ENCODE measurements around the gene ARID3A. TPM values are rescaled to one million over a fixed set of nuclear protein-coding genes. Genes with fewer than 3 reads are reported as not detected.

ARID3A gene
- total and polyA plus RNA-seq, 2 of the 8 experiments (the other 6 are each of a cell fraction or from before 2014, with no cell fraction given) = 40.5 to 77.4 TPM

- ChIA-PET POLR2A (ENCODE audit: partially characterized antibody) (interaction anchor here (1.2 to 6.4 kb wide), 7 partner anchors 9 to 71 kb away, joined by 3 to 62 read pairs (median 5); partner anchors contain the start of genes ABCA7 and CNN2), CTCF (ENCODE audit: partially characterized antibody) (interaction anchor here (0.6 to 2.3 kb wide), 7 partner anchors 9 to 149 kb away, joined by 3 to 5 read pairs (median 3); partner anchors contain the start of gene WDR18)
- H3K23ac ChIP-seq (ENCODE audit: insufficient read length) = no peak overlapping the region
- no peak overlapping the region for H2BK20ac ChIP-seq (ENCODE audit: low read length)
- peaks cover 32 to 46% of the 10 kb centered on the region in 2 experiments for H4K20me1 ChIP-seq (replicated peaks in 1 of 2; ENCODE audit: control insufficient read depth in 1 of 2, insufficient read depth in 2 of 2, low read length in 2 of 2)
- peak overlapping the region; percentile 22; the same call in 1 of the 2 replicates for H4K8ac ChIP-seq (ENCODE audit: extremely low read depth, insufficient read depth, low read length)
- H3K79me1 ChIP-seq (ENCODE audit: low read depth, low read length) = peaks cover 17% of the 10 kb centered on the region
- no peak overlapping the region for H3K4ac ChIP-seq (replicated peaks; ENCODE audit: insufficient read length, low read depth, low read length)
- H2BK120ac ChIP-seq (replicated peaks; ENCODE audit: low read depth, low read length) = no peak overlapping the region
- no peak overlapping the region for H3K9ac ChIP-seq (replicated peaks in 1 of 4; ENCODE audit: extremely low read depth in 1 of 4, low read depth in 3 of 4, low read length in 3 of 4)
- no peak overlapping the region for H3K27ac ChIP-seq (ENCODE audit: low read depth, low read length)
- 92% methylated on average over 46 of the region's 49 CpGs; no CpG with 5 or more reads in 1 of the 2 experiments for WGBS, 2 experiments (ENCODE audit: extremely low coverage in 1 of 2, insufficient coverage in 1 of 2, insufficient read length in 1 of 2, insufficient replicate concordance in 2 of 2, low coverage in 1 of 2, low lambda C conversion rate in 2 of 2, missing lambda C conversion rate in 1 of 2)
- no peak overlapping the region for H4K91ac ChIP-seq (replicated peaks; ENCODE audit: insufficient read length, low read length)
- H3K79me2 ChIP-seq (ENCODE audit: control insufficient read depth in 1 of 2, insufficient read depth in 2 of 2, low read length in 2 of 2) = peaks cover 24 to 64% of the 10 kb centered on the region in 2 experiments; a peak in 3 of 4 replicates
- DNase-seq (ENCODE audit: low read depth in 1 of 2, low spot score in 2 of 2) = no peak
- no peak overlapping the region for H3K4me2 ChIP-seq (ENCODE audit: insufficient read depth in 1 of 2, low read depth in 2 of 2, low read length in 2 of 2)
- no peaks in the 10 kb centered on the region for H3K23me2 ChIP-seq (ENCODE audit: low read depth, low read length)
- H3K27me3 ChIP-seq (replicated peaks in 1 of 4; ENCODE audit: control insufficient read depth in 3 of 4, extremely low read depth in 1 of 4, insufficient read depth in 3 of 4, low read length in 3 of 4) = no peaks in the 10 kb centered on the region
- no peak overlapping the region for H2BK12ac ChIP-seq (ENCODE audit: low read depth, low read length)
- H2BK15ac ChIP-seq (ENCODE audit: low read length) = no peak overlapping the region
- no peak overlapping the region for H3K56ac ChIP-seq (replicated peaks; ENCODE audit: insufficient read length, low read depth, low read length)
- no peak overlapping the region for H4K5ac ChIP-seq (ENCODE audit: insufficient read length, low read depth, low read length)
- peaks cover 0 to 27% (median 19%) of the 10 kb centered on the region in 4 experiments; a peak in 5 of 7 replicates for H3K4me1 ChIP-seq (replicated peaks in 1 of 4; ENCODE audit: control insufficient read depth in 3 of 4, insufficient read depth in 4 of 4, low read length in 3 of 4)
- H2AK5ac ChIP-seq (ENCODE audit: low read depth, low read length) = no peak overlapping the region
- no peaks in the 10 kb centered on the region for H3K9me3 ChIP-seq (ENCODE audit: insufficient read depth in 2 of 2, low read depth in 1 of 2, low read length in 1 of 2)
- FAIRE-seq = no peak
- no peak overlapping the region for H3K18ac ChIP-seq (ENCODE audit: extremely low read depth, low read length)
- peaks cover 8 to 47% (median 11%) of the 10 kb centered on the region in 4 experiments; a peak in 6 of 8 replicates for H3K36me3 ChIP-seq (ENCODE audit: control insufficient read depth in 2 of 4, insufficient read depth in 4 of 4, low read length in 3 of 4)
- H2AFZ ChIP-seq (ENCODE audit: low read length) = no peak overlapping the region
- H3K14ac ChIP-seq (ENCODE audit: insufficient read length) = no peak overlapping the region
- no peak overlapping the region for H2BK5ac ChIP-seq (ENCODE audit: low read depth, low read length)
- no peak overlapping the region for H3K4me3 ChIP-seq (ENCODE audit: extremely low read depth in 1 of 4, insufficient read depth in 2 of 4, low read depth in 3 of 4, low read length in 4 of 4)
- TF ChIP-seq HDAC6 (IDR thresholded peaks at IDR 0.05; ENCODE audit: low read depth, low read length) (no peak), SP2 (IDR thresholded peaks at IDR 0.05; ENCODE audit: low read length) (no peak), RBBP5 (IDR thresholded peaks at IDR 0.05; ENCODE audit: borderline replicate concordance, low read depth, low read length) (no peak), CBX5 (IDR thresholded peaks at IDR 0.05; ENCODE audit: low read depth, low read length) (no peak), TCF12 (IDR thresholded peaks at IDR 0.05; ENCODE audit: low read depth, low read length) (no peak), EGR1 (IDR thresholded peaks at IDR 0.05; ENCODE audit: borderline replicate concordance, low read depth, low read length) (no peak), ASH2L (IDR thresholded peaks at IDR 0.05; ENCODE audit: low read length) (no peak), KDM5A (IDR thresholded peaks at IDR 0.05; ENCODE audit: low read length) (no peak), ATF3 (IDR thresholded peaks at IDR 0.05; ENCODE audit: insufficient read depth, low read depth, low read length) (no peak), USF2 (IDR thresholded peaks at IDR 0.05; ENCODE audit: low read length) (no peak)
Measured at GRCh38 chr19:1014161-1015060, 88.6 kb downstream of the ARID3A start.
